Measurements from ENCODE around the gene PPP1R12B.
"Not testable (repeated sequence)": the region's sequence is repeated elsewhere in the genome, so short reads cannot be mapped to it uniquely, and the experiment has no call there.

Gene PPP1R12B

DNA sequence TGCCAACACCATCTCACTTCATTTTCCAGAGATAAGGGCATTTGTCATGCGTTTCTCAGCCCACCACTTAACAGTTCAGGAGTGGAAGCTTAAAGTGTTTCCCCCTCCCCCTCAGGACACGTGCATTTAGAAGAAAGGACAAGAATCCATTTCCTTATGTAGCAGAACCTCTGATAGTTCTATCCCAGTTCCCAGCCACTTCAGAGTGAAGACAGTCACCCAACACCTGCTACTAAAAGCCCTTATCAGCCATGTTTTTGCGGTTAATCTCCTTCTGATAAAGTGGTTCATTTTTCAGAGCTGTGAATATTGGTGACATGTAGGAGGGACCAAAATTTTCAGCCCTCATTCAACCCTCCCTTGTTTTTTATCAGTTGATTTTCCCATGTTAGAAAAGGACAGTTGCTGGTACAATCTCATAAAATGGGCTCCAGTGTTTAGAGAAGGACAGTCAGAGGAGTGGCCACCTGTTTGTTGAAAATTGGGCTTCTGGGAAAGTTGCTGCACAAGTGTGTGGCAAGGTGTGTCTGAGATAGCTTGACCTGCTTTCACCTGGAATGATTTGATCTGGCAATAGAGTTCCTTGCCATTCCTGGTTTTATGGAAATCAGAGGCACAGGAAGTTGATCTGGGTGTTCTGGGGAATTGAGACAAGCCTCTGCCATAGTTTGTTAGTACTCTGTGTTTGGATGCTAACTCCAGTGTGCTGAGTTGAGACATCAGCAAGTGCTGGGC lies 114.0 kb downstream of the PPP1R12B start:
- no peak for DNase-seq (ENCODE audit: low read depth, low spot score)
- CTCF ChIA-PET = interaction anchor here (1.2 to 7.2 kb wide), 9 partner anchors 15 to 258 kb away, joined by 3 to 105 read pairs (median 5); no protein-coding TSS in a partner anchor
- no peak overlapping the region for H3K4me3 ChIP-seq (ENCODE audit: low read depth, low read length)
- TF ChIP-seq, protein P1, sequence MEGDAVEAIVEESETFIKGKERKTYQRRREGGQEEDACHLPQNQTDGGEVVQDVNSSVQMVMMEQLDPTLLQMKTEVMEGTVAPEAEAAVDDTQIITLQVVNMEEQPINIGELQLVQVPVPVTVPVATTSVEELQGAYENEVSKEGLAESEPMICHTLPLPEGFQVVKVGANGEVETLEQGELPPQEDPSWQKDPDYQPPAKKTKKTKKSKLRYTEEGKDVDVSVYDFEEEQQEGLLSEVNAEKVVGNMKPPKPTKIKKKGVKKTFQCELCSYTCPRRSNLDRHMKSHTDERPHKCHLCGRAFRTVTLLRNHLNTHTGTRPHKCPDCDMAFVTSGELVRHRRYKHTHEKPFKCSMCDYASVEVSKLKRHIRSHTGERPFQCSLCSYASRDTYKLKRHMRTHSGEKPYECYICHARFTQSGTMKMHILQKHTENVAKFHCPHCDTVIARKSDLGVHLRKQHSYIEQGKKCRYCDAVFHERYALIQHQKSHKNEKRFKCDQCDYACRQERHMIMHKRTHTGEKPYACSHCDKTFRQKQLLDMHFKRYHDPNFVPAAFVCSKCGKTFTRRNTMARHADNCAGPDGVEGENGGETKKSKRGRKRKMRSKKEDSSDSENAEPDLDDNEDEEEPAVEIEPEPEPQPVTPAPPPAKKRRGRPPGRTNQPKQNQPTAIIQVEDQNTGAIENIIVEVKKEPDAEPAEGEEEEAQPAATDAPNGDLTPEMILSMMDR (IDR thresholded peaks at IDR 0.05; ENCODE audit: insufficient read depth, low read length, missing control alignments) = no peak
- POLR2A ChIA-PET = no interaction called here

- peak; percentile 5 for DNase-seq (ENCODE audit: low read depth, low spot score)
- POLR2A ChIA-PET; H3K4me3 ChIP-seq (ENCODE audit: low read depth, low read length): not testable (repeated sequence)
- CTCF ChIA-PET = interaction anchor here (0.5 to 7.2 kb wide), 44 partner anchors 8 to 277 kb away, joined by 3 to 105 read pairs (median 5); partner anchors contain the start of genes PPP1R12B, SYT2 and UBE2T
Observed at GRCh38 chr1:202464153-202464742, 115.7 kb downstream of the PPP1R12B start.

DNA sequence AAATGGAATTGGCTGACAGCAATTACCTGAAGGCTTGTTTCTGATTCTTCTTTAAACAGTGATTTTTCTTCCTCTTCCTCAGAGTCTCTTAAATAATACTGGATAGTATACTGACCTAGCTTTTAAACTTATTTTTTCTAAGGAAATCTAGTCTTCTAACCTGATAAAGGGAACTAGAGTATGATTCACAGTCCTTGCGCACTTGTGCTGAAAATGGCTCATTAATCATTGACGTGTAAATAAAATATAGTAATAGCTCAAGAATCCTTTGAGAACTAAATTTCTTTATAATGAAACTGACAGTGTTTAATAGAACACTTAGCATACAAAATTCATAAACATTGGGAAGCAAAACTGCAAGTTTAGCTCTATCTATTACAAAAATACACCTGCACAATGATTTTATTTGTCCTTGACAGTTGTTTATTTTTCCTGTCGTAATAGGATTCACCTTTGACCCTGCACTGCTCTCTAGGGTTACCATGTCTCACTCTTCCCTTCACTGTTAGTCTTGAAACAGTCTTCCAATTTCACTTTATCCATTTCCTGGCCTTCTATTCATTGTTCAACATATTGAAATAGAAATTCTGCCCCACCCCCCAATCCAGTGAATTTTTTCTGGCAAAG lies 117.3 kb downstream of the PPP1R12B start:
- POLR2A ChIA-PET; H3K4me3 ChIP-seq (ENCODE audit: low read depth, low read length); DNase-seq (ENCODE audit: low read depth, low spot score): not testable (repeated sequence)
- CTCF ChIA-PET = interaction anchor here (1.8 to 7.2 kb wide), 6 partner anchors 106 to 255 kb away, joined by 7 to 105 read pairs (median 27); no protein-coding TSS in a partner anchor

- DNase-seq (ENCODE audit: low read depth, low spot score); POLR2A ChIA-PET; H3K4me3 ChIP-seq (ENCODE audit: low read depth, low read length): not testable (repeated sequence)
- CTCF ChIA-PET = interaction anchor here (3.3 to 7.2 kb wide), 3 partner anchors 134 to 254 kb away, joined by 43 to 105 read pairs (median 48); no protein-coding TSS in a partner anchor
Observed at GRCh38 chr1:202466339-202466738, 117.8 kb downstream of the PPP1R12B start.

DNA sequence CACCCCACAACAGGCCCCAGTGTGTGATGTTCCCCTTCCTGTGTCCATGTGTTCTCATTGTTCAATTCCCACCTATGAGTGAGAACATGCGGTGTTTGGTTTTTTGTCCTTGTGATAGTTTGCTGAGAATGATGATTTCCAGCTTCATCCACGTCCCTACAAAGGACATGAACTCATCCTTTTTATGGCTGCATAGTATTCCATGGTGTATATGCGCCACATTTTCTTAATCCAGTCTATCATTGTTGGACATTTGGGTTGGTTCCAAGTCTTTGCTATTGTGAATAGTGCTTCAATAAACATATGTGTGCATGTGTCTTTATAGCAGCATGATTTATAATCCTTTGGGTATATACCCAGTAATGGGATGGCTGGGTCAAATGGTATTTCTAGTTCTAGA lies 118.9 kb downstream of the PPP1R12B start:
- POLR2A ChIA-PET; DNase-seq (ENCODE audit: low read depth, low spot score); CTCF ChIA-PET; H3K4me3 ChIP-seq (ENCODE audit: low read depth, low read length): not testable (repeated sequence)

DNA sequence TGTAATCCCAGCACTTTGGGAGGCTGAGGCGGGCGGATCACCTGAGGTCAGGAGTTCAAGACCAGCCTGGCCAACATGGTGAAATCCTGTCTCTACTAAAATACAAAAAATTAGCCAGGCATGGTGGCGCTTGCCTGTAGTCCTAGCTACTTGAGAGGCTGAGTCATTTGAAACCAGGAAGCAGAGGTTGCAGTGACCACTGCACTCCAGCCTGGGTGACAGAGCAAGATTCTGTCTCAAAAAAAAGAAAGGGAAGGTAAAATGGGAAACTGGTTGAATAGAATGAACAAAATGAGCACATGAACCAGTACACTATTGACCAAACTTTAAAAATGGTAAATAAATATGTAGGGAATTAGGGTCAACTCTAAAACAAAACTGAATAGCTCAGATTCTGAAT lies 120.2 kb downstream of the PPP1R12B start:
- POLR2A ChIA-PET; H3K4me3 ChIP-seq (ENCODE audit: low read depth, low read length); DNase-seq (ENCODE audit: low read depth, low spot score): not testable (repeated sequence)
- CTCF ChIA-PET = interaction anchor here (1.2 to 2.2 kb wide), 2 partner anchors 132 to 146 kb away, joined by 3 to 9 read pairs; no protein-coding TSS in a partner anchor

DNA sequence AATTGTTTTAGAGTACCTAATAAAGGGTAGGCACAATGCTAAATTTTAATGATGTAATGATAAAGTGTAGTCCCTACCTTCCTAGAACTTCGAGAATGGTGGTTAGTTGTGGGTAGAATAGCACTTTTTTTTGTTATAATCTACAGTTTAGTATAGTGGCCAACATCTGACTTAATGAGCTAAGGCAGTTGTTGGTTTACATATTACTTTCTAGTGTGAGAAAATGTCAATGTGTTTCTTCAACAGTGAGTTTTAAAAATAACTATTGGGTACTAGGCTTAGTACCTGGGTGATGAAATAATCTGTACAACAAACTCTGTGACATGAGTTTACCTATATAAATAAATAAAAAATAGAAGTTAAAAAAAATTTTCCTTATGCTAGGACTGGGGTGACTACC lies 120.6 kb downstream of the PPP1R12B start:
- POLR2A ChIA-PET; H3K4me3 ChIP-seq (ENCODE audit: low read depth, low read length); DNase-seq (ENCODE audit: low read depth, low spot score): not testable (repeated sequence)
- CTCF ChIA-PET = interaction anchor here (1.2 to 2.2 kb wide), 2 partner anchors 131 to 146 kb away, joined by 3 to 9 read pairs; no protein-coding TSS in a partner anchor

- no peak for DNase-seq (ENCODE audit: low read depth, low spot score)
- TF ChIP-seq, protein P1 (IDR thresholded peaks at IDR 0.05; ENCODE audit: insufficient read depth, low read length, missing control alignments) = no peak
- no peak overlapping the region for H3K4me3 ChIP-seq (ENCODE audit: low read depth, low read length)
- ChIA-PET POLR2A (no interaction called here), CTCF (no interaction called here)
Observed at GRCh38 chr1:202471246-202471645, 122.7 kb downstream of the PPP1R12B start.

DNA sequence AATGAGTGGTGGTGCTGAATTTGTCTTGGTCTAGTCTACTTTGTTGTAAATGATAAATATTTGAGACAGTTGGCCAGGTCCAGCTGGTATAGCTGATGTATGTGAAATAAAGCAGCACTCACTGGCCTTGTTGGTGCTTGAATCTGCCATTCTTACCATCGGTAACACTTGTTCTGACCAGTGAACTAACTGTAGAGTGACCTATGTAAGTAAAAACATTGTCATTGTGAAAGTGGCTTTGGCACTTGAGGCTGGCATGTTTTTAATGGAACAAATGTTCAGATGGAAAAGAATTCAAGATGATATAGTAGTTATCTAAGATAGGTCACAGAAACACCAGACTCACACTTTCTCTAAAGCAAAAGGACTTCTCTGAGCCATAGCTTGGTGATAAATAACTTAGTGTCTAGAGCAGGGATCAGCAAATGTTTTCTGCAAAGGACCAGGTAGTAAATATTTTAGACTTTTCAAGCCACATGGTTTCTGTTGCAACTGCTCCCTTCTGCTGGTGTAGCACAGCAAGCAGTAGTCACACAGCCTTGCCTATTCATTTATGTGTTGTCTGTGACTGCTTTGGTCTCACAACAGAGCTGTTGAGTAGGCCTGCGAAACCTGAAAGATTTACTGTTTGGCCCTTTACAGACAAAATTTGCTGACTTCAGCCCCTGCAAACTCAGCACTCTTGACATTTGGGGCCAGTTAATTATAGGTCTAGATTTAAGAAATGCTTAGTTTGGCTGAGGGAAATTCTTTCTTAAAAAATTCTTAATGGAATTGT lies 124.0 kb downstream of the PPP1R12B start:
- DNase-seq (ENCODE audit: low read depth, low spot score); H3K4me3 ChIP-seq (ENCODE audit: low read depth, low read length); POLR2A ChIA-PET: not testable (repeated sequence)
- CTCF ChIA-PET = interaction anchor here (1.2 to 1.5 kb wide), 2 partner anchors 9 to 149 kb away, joined by 3 to 4 read pairs; no protein-coding TSS in a partner anchor

GRCh38 chr1:202473266-202474045 lies 125.0 kb downstream of the PPP1R12B start:
- CTCF ChIA-PET = interaction anchor here (1.2 to 2.4 kb wide), 4 partner anchors 9 to 149 kb away, joined by 3 to 10 read pairs (median 5); no protein-coding TSS in a partner anchor
- H3K4me3 ChIP-seq (ENCODE audit: low read depth, low read length); DNase-seq (ENCODE audit: low read depth, low spot score); POLR2A ChIA-PET: not testable (repeated sequence)

DNA sequence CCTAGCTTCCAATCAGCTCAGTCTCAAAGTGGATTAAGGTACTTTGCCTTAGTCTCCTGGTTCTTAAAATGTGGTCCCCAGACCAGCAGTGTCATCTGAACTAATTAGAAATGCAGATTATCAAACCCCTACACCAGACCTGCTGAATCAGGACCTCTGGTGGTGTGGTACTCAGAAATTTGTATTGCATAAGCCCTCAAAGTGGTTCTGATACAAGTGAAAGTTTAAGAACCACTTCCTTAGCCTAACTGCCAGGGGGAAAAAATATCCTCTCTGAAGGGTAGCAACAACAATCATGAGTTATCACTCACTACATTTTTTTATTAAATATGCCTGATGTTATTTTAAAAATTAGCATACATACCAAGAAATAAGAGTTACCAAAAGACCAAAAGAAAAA lies 131.2 kb downstream of the PPP1R12B start:
- POLR2A ChIA-PET; DNase-seq (ENCODE audit: low read depth, low spot score); H3K4me3 ChIP-seq (ENCODE audit: low read depth, low read length): not testable (repeated sequence)
- CTCF ChIA-PET = interaction anchor here (0.7 kb wide), 1 partner anchor 121 kb away, joined by 3 read pairs; no protein-coding TSS in a partner anchor

- POLR2A ChIA-PET; CTCF ChIA-PET; H3K4me3 ChIP-seq (ENCODE audit: low read depth, low read length); DNase-seq (ENCODE audit: low read depth, low spot score): not testable (repeated sequence)
Observed at GRCh38 chr1:202480640-202481039, 132.1 kb downstream of the PPP1R12B start.

Data from AG04449 (cell line).